Keratinocyte (primary cell): ENCODE measurements around the gene MINDY4. TPM values are rescaled to one million over a fixed set of nuclear protein-coding genes. Genes with fewer than 3 reads are reported as not detected.

Experiments used
- DNase-seq: peaks from one replicate; pipeline ENCODE4 v3.0.0-alpha.2; 2011; ENCODE audit warnings: low read depth, missing footprints, low spot score
- FAIRE-seq: peaks from 2 replicates; lab custom pipeline; 2011; peaks lifted over from hg19 to GRCh38; lab: Jason Lieb, UNC
- H2AFZ ChIP-seq: 2 replicates; pipeline ENCODE4 v1.6.0; 2012; ENCODE audit warnings: low read length, control low read depth, inconsistent platforms; ENCODE audit not compliant: control insufficient read depth
- H3K27ac ChIP-seq: 2 replicates; pipeline ENCODE4 v1.5.1; 2011; ENCODE audit warnings: low read length; ENCODE audit not compliant: control insufficient read depth, insufficient read depth
- H3K27me3 ChIP-seq: 3 replicates; pipeline ENCODE4 v1.6.0; 2011; ENCODE audit warnings: low read length; ENCODE audit not compliant: control insufficient read depth, insufficient read depth; ENCODE audit errors: extremely low read depth
- H3K36me3 ChIP-seq, 2 experiments: 2 replicates in 1 of 2; 3 replicates in 1 of 2; pipeline ENCODE4 v1.5.1; 2011; ENCODE audit warnings: low read length in 2 of 2, mild to moderate bottlenecking in 1 of 2; ENCODE audit not compliant: control insufficient read depth in 2 of 2, insufficient read depth in 2 of 2; ENCODE audit errors: extremely low read depth in 1 of 2
- H3K4me1 ChIP-seq: 3 replicates; pipeline ENCODE4 v1.5.1; 2011; ENCODE audit warnings: low read length; ENCODE audit not compliant: control insufficient read depth, insufficient read depth; ENCODE audit errors: extremely low read depth
- H3K4me2 ChIP-seq: 3 replicates; pipeline ENCODE4 v1.6.0; 2011; ENCODE audit warnings: low read depth, low read length; ENCODE audit not compliant: control insufficient read depth, insufficient read depth; ENCODE audit errors: extremely low read depth
- H3K4me3 ChIP-seq, 3 experiments: fragments of 200-600 bp in 1 of 3; sonication (generic) in 1 of 3; 2 replicates in 2 of 3; 3 replicates in 1 of 3; pipeline ENCODE4 v1.5.1; 2011 to 2016; ENCODE audit warnings: low read length in 3 of 3, mild to moderate bottlenecking in 3 of 3, control low read depth in 2 of 3, inconsistent platforms in 1 of 3, low read depth in 1 of 3, mixed read lengths in 1 of 3, mixed run types in 1 of 3, moderate library complexity in 1 of 3; ENCODE audit not compliant: control insufficient read depth in 2 of 3, insufficient read depth in 2 of 3; ENCODE audit errors: extremely low read depth in 1 of 3
- H3K79me2 ChIP-seq: 2 replicates; pipeline ENCODE4 v1.6.0; 2012; ENCODE audit warnings: low read length; ENCODE audit not compliant: control insufficient read depth, insufficient read depth
- H3K9ac ChIP-seq: 3 replicates; pipeline ENCODE4 v1.6.0; 2011; ENCODE audit warnings: low read length; ENCODE audit not compliant: control insufficient read depth, insufficient read depth; ENCODE audit errors: extremely low read depth
- H3K9me1 ChIP-seq: 3 replicates; pipeline ENCODE4 v1.6.0; 2011; ENCODE audit warnings: low read length; ENCODE audit not compliant: control insufficient read depth, insufficient read depth; ENCODE audit errors: extremely low read depth
- H3K9me3 ChIP-seq: 2 replicates; pipeline ENCODE4 v1.5.1; 2012; ENCODE audit warnings: low read depth, low read length; ENCODE audit not compliant: control insufficient read depth
- H4K20me1 ChIP-seq: 3 replicates; pipeline ENCODE4 v1.6.0; 2011; ENCODE audit warnings: low read length; ENCODE audit not compliant: control insufficient read depth, insufficient read depth; ENCODE audit errors: extremely low read depth
- EZH2 ChIP-seq: IDR thresholded peaks from one replicate; pipeline ENCODE4 v1.6.1; 2012; ENCODE audit warnings: inconsistent platforms, mild to moderate bottlenecking, low read length, moderate library complexity
- dilution Hi-C: fragments of 300-500 bp; cut with MboI; formaldehyde crosslinking; loops from one replicate; pipeline ENCODE4 v1.7.0; 2020; ENCODE audit warnings: low sequenced_read_pairs; ENCODE audit not compliant: extremely low pct_ligation_motif_present
- polyA plus RNA-seq, 5 experiments: library from polyadenylated mRNA; depleted of rRNA in 3 of 5; stranded (reverse) in 3 of 5; stranded (forward) in 1 of 5; unstranded in 1 of 5; fragments of >200 nt; gene quantifications; 1 replicate in 1 of 5; 2 replicates in 3 of 5; 3 replicates in 1 of 5; pipeline versions ENCODE4 v1.2.1 to v1.2.3, GENCODE V29; 2011 to 2012; ENCODE audit warnings: missing spikeins in 2 of 5, low read depth in 1 of 5, low replicate concordance in 1 of 5
- TF ChIP-seq, protein P1 (sequence below), 3 experiments: IDR thresholded peaks in 1 of 3; conservative IDR thresholded peaks in 1 of 3; optimal IDR thresholded peaks in 1 of 3; 2 replicates in 2 of 3; 3 replicates in 1 of 3; pipeline versions ENCODE3 to v1.5.1; 2011; ENCODE audit warnings: low read length in 3 of 3, mild to moderate bottlenecking in 3 of 3, moderate library complexity in 2 of 3, control low read depth in 1 of 3, inconsistent platforms in 1 of 3; ENCODE audit not compliant: insufficient read depth in 2 of 3; ENCODE audit errors: extremely low read depth in 1 of 3

The MINDY4 gene
- polyA plus RNA-seq, 1 donor (not counting 4 experiments of a cell fraction or from before 2014, with no cell fraction given), result 1.5 TPM

DNA sequence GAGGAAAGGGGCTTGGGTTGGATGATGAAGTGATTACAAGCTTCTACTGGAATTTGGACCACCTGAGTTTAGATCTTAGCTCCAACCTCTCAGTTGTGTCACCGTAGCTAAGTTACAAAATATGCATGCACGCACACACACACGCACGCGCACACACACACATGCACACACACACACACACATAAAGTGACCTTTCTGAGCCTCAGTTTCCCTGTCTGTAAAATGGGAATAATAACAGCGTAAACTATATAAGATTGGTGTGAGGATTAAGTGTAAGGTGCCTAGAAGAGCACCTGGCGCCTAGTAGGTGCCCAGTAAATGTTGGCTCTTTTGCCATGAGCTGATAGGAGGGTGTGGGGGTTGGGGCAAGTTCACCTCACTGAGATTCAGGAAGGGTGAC lies 127.8 kb downstream of the MINDY4 start:
- H3K4me2 ChIP-seq, result no peak overlapping the region
- H3K9me3 ChIP-seq, result no peaks in the 10 kb centered on the region
- peaks cover 9% of the 10 kb centered on the region for H3K27me3 ChIP-seq
- FAIRE-seq (no peak), DNase-seq (no peak)
- H3K9ac ChIP-seq, result no peak overlapping the region
- H3K4me1 ChIP-seq, result no peaks in the 10 kb centered on the region
- dilution Hi-C loops, result no loop called here
- no peaks in the 10 kb centered on the region for H3K9me1 ChIP-seq
- no peak overlapping the region for H3K27ac ChIP-seq
- H4K20me1 ChIP-seq, result no peaks in the 10 kb centered on the region
- H3K79me2 ChIP-seq, result no peaks in the 10 kb centered on the region
- no peaks in the 10 kb centered on the region for H3K36me3 ChIP-seq
- no peak overlapping the region for H2AFZ ChIP-seq
- no peak overlapping the region for H3K4me3 ChIP-seq
- TF ChIP-seq EZH2, result no peak
- TF ChIP-seq, protein P1, sequence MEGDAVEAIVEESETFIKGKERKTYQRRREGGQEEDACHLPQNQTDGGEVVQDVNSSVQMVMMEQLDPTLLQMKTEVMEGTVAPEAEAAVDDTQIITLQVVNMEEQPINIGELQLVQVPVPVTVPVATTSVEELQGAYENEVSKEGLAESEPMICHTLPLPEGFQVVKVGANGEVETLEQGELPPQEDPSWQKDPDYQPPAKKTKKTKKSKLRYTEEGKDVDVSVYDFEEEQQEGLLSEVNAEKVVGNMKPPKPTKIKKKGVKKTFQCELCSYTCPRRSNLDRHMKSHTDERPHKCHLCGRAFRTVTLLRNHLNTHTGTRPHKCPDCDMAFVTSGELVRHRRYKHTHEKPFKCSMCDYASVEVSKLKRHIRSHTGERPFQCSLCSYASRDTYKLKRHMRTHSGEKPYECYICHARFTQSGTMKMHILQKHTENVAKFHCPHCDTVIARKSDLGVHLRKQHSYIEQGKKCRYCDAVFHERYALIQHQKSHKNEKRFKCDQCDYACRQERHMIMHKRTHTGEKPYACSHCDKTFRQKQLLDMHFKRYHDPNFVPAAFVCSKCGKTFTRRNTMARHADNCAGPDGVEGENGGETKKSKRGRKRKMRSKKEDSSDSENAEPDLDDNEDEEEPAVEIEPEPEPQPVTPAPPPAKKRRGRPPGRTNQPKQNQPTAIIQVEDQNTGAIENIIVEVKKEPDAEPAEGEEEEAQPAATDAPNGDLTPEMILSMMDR (optimal IDR thresholded peaks at IDR 0.05 in 1 of 3, IDR thresholded peaks at IDR 0.05 in 1 of 3, conservative IDR thresholded peaks at IDR 0.05 in 1 of 3; ENCODE audit: extremely low read depth in 1 of 3, insufficient read depth in 2 of 3, low read length in 3 of 3), result no peak

DNA sequence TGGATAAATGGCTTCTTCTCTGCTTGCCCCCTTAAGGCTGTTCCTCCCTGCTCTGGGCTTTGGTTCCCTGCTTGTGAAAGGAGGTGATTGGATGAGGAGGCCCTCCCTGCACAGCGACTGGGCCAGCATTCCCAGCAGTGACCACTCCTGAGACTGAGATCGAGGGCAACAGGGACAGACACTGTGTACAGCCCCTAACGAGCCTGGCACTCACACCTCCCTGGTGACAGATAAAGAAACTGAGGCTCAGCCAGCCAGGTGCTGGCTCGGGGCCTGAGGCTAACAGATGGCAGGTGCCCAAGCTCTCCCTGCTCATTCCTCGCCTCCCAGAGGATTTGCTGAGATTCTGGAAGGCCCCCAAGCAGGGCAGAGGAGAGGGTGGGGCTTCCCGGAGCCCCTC lies 128.4 kb downstream of the MINDY4 start:
- Histone ChIP-seq H3K9ac (no peak overlapping the region), H3K9me1 (no peaks in the 10 kb centered on the region), H3K27me3 (peaks cover 9% of the 10 kb centered on the region), H3K9me3 (no peaks in the 10 kb centered on the region), H3K4me2 (no peak overlapping the region), H3K27ac (no peak overlapping the region), H3K4me3 (no peak overlapping the region), H4K20me1 (no peaks in the 10 kb centered on the region), H3K36me3 (no peaks in the 10 kb centered on the region), H2AFZ (no peak overlapping the region), H3K4me1 (no peaks in the 10 kb centered on the region), H3K79me2 (no peaks in the 10 kb centered on the region)
- dilution Hi-C loops, result no loop called here
- DNase-seq, result no peak
- TF ChIP-seq EZH2, result no peak
- TF ChIP-seq, protein P1 (optimal IDR thresholded peaks at IDR 0.05 in 1 of 3, IDR thresholded peaks at IDR 0.05 in 1 of 3, conservative IDR thresholded peaks at IDR 0.05 in 1 of 3; ENCODE audit: extremely low read depth in 1 of 3, insufficient read depth in 2 of 3, low read length in 3 of 3), result no peak
- FAIRE-seq, result no peak
